HEK293 (cell line): ENCODE measurements around the gene CD74.
A peak's percentile ranks its signal among the peaks of the same experiment; 100 is the strongest.

Source experiments
- GLI4 ChIP-seq: fragments of 450-650 bp; formaldehyde crosslinking; IDR thresholded peaks from 2 replicates; pipeline ENCODE4 v1.5.1; 2016; ENCODE audit warnings: missing biosample characterization, missing genetic modification characterization
- INSM2 ChIP-seq: fragments of 450-650 bp; formaldehyde crosslinking; IDR thresholded peaks from 2 replicates; pipeline ENCODE4 v1.5.1; 2016; ENCODE audit warnings: missing biosample characterization, missing genetic modification characterization
- SP2 ChIP-seq: fragments of 450-650 bp; formaldehyde crosslinking; IDR thresholded peaks from 2 replicates; pipeline ENCODE4 v1.5.1; 2016; ENCODE audit warnings: missing biosample characterization, missing genetic modification characterization
- SP7 ChIP-seq: fragments of 450-650 bp; formaldehyde crosslinking; IDR thresholded peaks from 2 replicates; pipeline ENCODE4 v1.5.1; 2016; ENCODE audit warnings: missing biosample characterization, missing genetic modification characterization
- ZNF114 ChIP-seq: fragments of 450-650 bp; formaldehyde crosslinking; IDR thresholded peaks from 2 replicates; pipeline ENCODE4 v1.5.0; 2017; ENCODE audit warnings: missing biosample characterization, missing genetic modification characterization
- ZNF121 ChIP-seq: fragments of 450-650 bp; formaldehyde crosslinking; IDR thresholded peaks from 2 replicates; pipeline ENCODE4 v1.5.1; 2016; ENCODE audit warnings: missing biosample characterization, missing genetic modification characterization
- ZNF140 ChIP-seq: fragments of 450-650 bp; formaldehyde crosslinking; IDR thresholded peaks from 2 replicates; pipeline ENCODE4 v1.5.1; 2016; ENCODE audit warnings: missing biosample characterization, missing genetic modification characterization
- ZNF146 ChIP-seq: fragments of 450-650 bp; formaldehyde crosslinking; IDR thresholded peaks from 2 replicates; pipeline ENCODE4 v1.5.1; 2016; ENCODE audit warnings: missing biosample characterization, missing genetic modification characterization
- ZNF155 ChIP-seq: fragments of 450-650 bp; formaldehyde crosslinking; IDR thresholded peaks from 2 replicates; pipeline ENCODE4 v1.5.1; 2016; ENCODE audit warnings: missing biosample characterization, missing genetic modification characterization
- ZNF202 ChIP-seq: fragments of 450-650 bp; formaldehyde crosslinking; IDR thresholded peaks from 2 replicates; pipeline ENCODE4 v1.5.1; 2016; ENCODE audit warnings: missing biosample characterization, missing genetic modification characterization, borderline replicate concordance
- ZNF354C ChIP-seq: fragments of 450-650 bp; formaldehyde crosslinking; IDR thresholded peaks from 2 replicates; pipeline ENCODE4 v1.5.1; 2016; ENCODE audit warnings: missing biosample characterization, missing genetic modification characterization, low read depth, borderline replicate concordance
- ZNF391 ChIP-seq: fragments of 450-650 bp; formaldehyde crosslinking; IDR thresholded peaks from 2 replicates; pipeline ENCODE4 v1.5.1; 2016; ENCODE audit warnings: low read depth, missing biosample characterization, missing genetic modification characterization, borderline replicate concordance
- ZNF426 ChIP-seq: fragments of 450-650 bp; formaldehyde crosslinking; IDR thresholded peaks from 2 replicates; pipeline ENCODE4 v1.5.1; 2017; ENCODE audit warnings: missing biosample characterization, missing genetic modification characterization, mild to moderate bottlenecking, inconsistent platforms, moderate library complexity
- ZNF521 ChIP-seq: fragments of 450-650 bp; formaldehyde crosslinking; IDR thresholded peaks from 2 replicates; pipeline ENCODE4 v1.5.1; 2017; ENCODE audit warnings: missing biosample characterization, mild to moderate bottlenecking, missing genetic modification characterization
- ZNF529 ChIP-seq: fragments of 450-650 bp; formaldehyde crosslinking; IDR thresholded peaks from 2 replicates; pipeline ENCODE4 v1.5.1; 2017; ENCODE audit warnings: missing genetic modification characterization, missing biosample characterization; ENCODE audit not compliant: insufficient replicate concordance
- ZNF571 ChIP-seq: fragments of 450-650 bp; formaldehyde crosslinking; IDR thresholded peaks from 2 replicates; pipeline ENCODE4 v1.5.0; 2017; ENCODE audit warnings: missing biosample characterization, missing genetic modification characterization
- ZNF664 ChIP-seq: fragments of 450-650 bp; formaldehyde crosslinking; IDR thresholded peaks from 2 replicates; pipeline ENCODE4 v1.5.1; 2016; ENCODE audit warnings: missing biosample characterization, missing genetic modification characterization
- ZNF677 ChIP-seq: fragments of 450-650 bp; IDR thresholded peaks from 2 replicates; pipeline ENCODE4 v1.5.0; 2018; ENCODE audit warnings: missing biosample characterization, mild to moderate bottlenecking, missing genetic modification characterization, moderate library complexity
- ZNF704 ChIP-seq: fragments of 450-650 bp; formaldehyde crosslinking; IDR thresholded peaks from 2 replicates; pipeline ENCODE4 v1.5.1; 2016; ENCODE audit warnings: missing biosample characterization, missing genetic modification characterization
- ZNF776 ChIP-seq: fragments of 450-650 bp; formaldehyde crosslinking; IDR thresholded peaks from 2 replicates; pipeline ENCODE4 v1.5.0; 2017; ENCODE audit warnings: missing biosample characterization, missing genetic modification characterization, borderline replicate concordance
- ZNF785 ChIP-seq: fragments of 450-650 bp; formaldehyde crosslinking; IDR thresholded peaks from 2 replicates; pipeline ENCODE4 v1.5.1; 2016; ENCODE audit warnings: missing biosample characterization, missing genetic modification characterization
- ZNF792 ChIP-seq: fragments of 450-650 bp; formaldehyde crosslinking; IDR thresholded peaks from 2 replicates; pipeline ENCODE4 v1.5.1; 2016; ENCODE audit warnings: missing biosample characterization, missing genetic modification characterization
- TF ChIP-seq, protein P1 (sequence below): fragments of 450-650 bp; formaldehyde crosslinking; conservative IDR thresholded peaks from 2 replicates; pipeline ENCODE4 v1.5.1; 2016; ENCODE audit warnings: low read depth, missing biosample characterization, missing genetic modification characterization
- TF ChIP-seq, protein P2 (sequence below): fragments of 450-650 bp; formaldehyde crosslinking; IDR thresholded peaks from 2 replicates; pipeline ENCODE4 v1.5.1; 2017; ENCODE audit warnings: missing biosample characterization, missing genetic modification characterization
- TF ChIP-seq, protein P3 (sequence below): fragments of 450-650 bp; formaldehyde crosslinking; IDR thresholded peaks from 2 replicates; pipeline ENCODE4 v1.5.1; 2017; ENCODE audit warnings: missing biosample characterization, missing genetic modification characterization
- TF ChIP-seq, protein P4 (sequence below): fragments of 450-650 bp; formaldehyde crosslinking; IDR thresholded peaks from 2 replicates; pipeline ENCODE4 v1.5.1; 2016; ENCODE audit warnings: missing biosample characterization, missing genetic modification characterization

Gene CD74

DNA sequence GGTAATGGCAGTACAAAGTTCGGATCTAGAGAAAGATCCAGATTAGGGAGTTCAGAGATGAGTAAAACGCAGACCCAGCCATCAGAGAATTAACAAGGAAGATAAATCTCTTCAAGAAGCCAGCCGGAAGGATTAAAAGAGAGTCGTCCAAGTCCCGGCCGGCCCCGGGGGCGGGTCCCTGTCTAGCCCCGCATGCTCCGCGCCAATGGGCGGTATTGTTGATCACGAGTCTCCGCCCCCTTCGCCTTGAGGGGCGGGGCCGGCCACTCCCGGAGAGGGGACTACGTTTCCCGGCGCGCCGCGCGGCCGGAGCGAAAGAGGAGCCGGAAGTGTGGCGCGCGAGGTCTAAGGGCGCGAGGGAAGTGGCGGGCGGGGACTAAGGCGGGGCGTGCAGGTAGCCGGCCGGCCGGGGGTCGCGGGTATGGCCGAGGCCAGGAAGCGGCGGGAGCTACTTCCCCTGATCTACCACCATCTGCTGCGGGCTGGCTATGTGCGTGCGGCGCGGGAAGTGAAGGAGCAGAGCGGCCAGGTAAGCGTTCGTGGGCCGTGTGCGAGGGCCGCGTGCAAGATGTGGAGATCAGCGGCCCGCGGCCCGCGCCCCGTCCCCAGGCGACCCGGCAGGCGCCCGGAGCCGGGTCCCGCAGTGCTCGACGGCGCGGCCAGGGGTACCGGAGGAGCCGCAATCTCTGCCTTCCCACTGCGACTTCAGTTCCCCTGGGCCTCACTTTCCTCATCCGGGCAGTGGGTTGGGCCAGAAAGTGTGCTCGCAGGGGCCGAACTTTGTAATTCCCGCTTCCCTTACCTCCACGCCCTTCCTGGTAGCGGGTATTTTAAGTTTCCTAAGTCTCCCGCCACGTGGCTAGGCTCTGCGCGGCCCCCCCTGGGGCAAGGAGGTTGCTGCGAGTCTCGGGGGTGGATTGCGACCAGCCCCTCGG, 55.1 kb downstream of the CD74 start, which contains the start of gene TCOF1 (continued):
- TF ChIP-seq SP2, result peak; percentile 97
- TF ChIP-seq ZNF426 (tag by site-specific recombination), result no peak
- no peak for TF ChIP-seq ZNF155 (tag by site-specific recombination)
- no peak for TF ChIP-seq ZNF354C (tag by site-specific recombination)
- TF ChIP-seq ZNF391 (tag by site-specific recombination), result 0 out of 2 replicates have a peak, but pooled peaks have one; percentile 45
- TF ChIP-seq ZNF114 (tag by site-specific recombination), result no peak
- TF ChIP-seq, protein P1, sequence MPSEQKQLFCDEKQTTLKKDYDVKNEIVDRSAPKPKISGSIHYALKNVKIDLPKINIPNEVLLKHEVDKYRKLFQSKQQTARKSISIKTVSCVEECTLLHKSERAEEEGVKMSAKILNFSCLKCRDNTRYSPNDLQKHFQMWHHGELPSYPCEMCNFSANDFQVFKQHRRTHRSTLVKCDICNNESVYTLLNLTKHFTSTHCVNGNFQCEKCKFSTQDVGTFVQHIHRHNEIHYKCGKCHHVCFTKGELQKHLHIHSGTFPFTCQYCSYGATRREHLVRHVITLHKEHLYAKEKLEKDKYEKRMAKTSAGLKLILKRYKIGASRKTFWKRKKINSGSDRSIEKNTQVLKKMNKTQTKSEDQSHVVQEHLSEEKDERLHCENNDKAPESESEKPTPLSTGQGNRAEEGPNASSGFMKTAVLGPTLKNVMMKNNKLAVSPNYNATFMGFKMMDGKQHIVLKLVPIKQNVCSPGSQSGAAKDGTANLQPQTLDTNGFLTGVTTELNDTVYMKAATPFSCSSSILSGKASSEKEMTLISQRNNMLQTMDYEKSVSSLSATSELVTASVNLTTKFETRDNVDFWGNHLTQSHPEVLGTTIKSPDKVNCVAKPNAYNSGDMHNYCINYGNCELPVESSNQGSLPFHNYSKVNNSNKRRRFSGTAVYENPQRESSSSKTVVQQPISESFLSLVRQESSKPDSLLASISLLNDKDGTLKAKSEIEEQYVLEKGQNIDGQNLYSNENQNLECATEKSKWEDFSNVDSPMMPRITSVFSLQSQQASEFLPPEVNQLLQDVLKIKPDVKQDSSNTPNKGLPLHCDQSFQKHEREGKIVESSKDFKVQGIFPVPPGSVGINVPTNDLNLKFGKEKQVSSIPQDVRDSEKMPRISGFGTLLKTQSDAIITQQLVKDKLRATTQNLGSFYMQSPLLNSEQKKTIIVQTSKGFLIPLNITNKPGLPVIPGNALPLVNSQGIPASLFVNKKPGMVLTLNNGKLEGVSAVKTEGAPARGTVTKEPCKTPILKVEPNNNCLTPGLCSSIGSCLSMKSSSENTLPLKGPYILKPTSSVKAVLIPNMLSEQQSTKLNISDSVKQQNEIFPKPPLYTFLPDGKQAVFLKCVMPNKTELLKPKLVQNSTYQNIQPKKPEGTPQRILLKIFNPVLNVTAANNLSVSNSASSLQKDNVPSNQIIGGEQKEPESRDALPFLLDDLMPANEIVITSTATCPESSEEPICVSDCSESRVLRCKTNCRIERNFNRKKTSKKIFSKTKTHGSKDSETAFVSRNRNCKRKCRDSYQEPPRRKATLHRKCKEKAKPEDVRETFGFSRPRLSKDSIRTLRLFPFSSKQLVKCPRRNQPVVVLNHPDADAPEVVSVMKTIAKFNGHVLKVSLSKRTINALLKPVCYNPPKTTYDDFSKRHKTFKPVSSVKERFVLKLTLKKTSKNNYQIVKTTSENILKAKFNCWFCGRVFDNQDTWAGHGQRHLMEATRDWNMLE, result no peak
- no peak for TF ChIP-seq GLI4
- TF ChIP-seq, protein P2, sequence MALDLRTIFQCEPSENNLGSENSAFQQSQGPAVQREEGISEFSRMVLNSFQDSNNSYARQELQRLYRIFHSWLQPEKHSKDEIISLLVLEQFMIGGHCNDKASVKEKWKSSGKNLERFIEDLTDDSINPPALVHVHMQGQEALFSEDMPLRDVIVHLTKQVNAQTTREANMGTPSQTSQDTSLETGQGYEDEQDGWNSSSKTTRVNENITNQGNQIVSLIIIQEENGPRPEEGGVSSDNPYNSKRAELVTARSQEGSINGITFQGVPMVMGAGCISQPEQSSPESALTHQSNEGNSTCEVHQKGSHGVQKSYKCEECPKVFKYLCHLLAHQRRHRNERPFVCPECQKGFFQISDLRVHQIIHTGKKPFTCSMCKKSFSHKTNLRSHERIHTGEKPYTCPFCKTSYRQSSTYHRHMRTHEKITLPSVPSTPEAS (tag by site-specific recombination), result no peak
- no peak for TF ChIP-seq ZNF664 (tag by site-specific recombination)
- no peak for TF ChIP-seq ZNF571
- no peak for TF ChIP-seq ZNF146 (tag by site-specific recombination)
- 0 out of 2 replicates have a peak, but pooled peaks have one; percentile 19 for TF ChIP-seq SP7 (tag by site-specific recombination)
- TF ChIP-seq ZNF202 (tag by site-specific recombination), result no peak
- TF ChIP-seq ZNF121, result no peak
- no peak for TF ChIP-seq ZNF776 (tag by site-specific recombination)
- TF ChIP-seq ZNF140 (tag by site-specific recombination), result no peak
- no peak for TF ChIP-seq ZNF529 (tag by site-specific recombination)
- no peak for TF ChIP-seq ZNF785 (tag by site-specific recombination)
- TF ChIP-seq ZNF792 (tag by site-specific recombination), result no peak
- peak; percentile 91 for TF ChIP-seq ZNF704 (tag by site-specific recombination)
- TF ChIP-seq ZNF677 (tag by site-specific recombination), result 0 out of 2 replicates have a peak, but pooled peaks have one; percentile 8
- TF ChIP-seq, protein P3, sequence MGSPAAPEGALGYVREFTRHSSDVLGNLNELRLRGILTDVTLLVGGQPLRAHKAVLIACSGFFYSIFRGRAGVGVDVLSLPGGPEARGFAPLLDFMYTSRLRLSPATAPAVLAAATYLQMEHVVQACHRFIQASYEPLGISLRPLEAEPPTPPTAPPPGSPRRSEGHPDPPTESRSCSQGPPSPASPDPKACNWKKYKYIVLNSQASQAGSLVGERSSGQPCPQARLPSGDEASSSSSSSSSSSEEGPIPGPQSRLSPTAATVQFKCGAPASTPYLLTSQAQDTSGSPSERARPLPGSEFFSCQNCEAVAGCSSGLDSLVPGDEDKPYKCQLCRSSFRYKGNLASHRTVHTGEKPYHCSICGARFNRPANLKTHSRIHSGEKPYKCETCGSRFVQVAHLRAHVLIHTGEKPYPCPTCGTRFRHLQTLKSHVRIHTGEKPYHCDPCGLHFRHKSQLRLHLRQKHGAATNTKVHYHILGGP (tag by site-specific recombination), result no peak
- TF ChIP-seq ZNF521 (tag by site-specific recombination), result no peak
- no peak for TF ChIP-seq INSM2
- TF ChIP-seq, protein P4, sequence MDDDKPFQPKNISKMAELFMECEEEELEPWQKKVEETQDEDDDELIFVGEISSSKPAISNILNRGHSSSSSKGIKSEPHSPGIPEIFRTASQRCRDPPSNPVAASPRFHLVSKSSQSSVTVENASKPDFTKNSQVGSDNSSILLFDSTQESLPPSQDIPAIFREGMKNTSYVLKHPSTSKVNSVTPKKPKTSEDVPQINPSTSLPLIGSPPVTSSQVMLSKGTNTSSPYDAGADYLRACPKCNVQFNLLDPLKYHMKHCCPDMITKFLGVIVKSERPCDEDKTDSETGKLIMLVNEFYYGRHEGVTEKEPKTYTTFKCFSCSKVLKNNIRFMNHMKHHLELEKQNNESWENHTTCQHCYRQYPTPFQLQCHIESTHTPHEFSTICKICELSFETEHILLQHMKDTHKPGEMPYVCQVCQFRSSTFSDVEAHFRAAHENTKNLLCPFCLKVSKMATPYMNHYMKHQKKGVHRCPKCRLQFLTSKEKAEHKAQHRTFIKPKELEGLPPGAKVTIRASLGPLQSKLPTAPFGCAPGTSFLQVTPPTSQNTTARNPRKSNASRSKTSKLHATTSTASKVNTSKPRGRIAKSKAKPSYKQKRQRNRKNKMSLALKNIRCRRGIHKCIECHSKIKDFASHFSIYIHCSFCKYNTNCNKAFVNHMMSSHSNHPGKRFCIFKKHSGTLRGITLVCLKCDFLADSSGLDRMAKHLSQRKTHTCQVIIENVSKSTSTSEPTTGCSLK, result no peak
